Measurements from ENCODE around the gene ITGAE. TPM values are rescaled to one million over a fixed set of nuclear protein-coding genes. Genes with fewer than 3 reads are reported as not detected.

Gene ITGAE
- total and polyA plus RNA-seq, 2 experiments from 2014 or later: 11.7 to 44.9 TPM

DNA sequence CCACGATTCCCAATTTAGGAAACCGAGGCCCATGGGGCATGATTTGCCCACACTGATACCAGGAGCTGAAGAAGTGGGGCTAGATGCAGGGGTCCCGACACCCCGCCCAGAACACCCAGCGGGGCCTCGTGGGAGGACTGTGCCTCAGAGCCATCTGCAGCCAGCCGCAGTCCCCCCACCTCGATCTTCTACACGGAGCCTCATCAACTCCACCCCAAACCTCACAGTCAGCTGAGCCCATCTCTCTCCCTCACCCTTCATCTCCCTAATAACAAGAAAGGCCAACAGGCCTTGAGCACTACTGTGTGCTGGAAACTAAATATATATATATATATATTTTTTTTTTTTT, 4.2 kb downstream of the ITGAE start (continued):
- TF ChIP-seq, protein P1, sequence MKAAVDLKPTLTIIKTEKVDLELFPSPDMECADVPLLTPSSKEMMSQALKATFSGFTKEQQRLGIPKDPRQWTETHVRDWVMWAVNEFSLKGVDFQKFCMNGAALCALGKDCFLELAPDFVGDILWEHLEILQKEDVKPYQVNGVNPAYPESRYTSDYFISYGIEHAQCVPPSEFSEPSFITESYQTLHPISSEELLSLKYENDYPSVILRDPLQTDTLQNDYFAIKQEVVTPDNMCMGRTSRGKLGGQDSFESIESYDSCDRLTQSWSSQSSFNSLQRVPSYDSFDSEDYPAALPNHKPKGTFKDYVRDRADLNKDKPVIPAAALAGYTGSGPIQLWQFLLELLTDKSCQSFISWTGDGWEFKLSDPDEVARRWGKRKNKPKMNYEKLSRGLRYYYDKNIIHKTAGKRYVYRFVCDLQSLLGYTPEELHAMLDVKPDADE (IDR thresholded peaks at IDR 0.05): no peak
- TF ChIP-seq EZH2 (IDR thresholded peaks at IDR 0.05; ENCODE audit: low read depth, unreplicated experiment) (no peak), EZH2phosphoT487 (IDR thresholded peaks at IDR 0.05; ENCODE audit: unreplicated experiment) (no peak)
- TF ChIP-seq, protein P2, sequence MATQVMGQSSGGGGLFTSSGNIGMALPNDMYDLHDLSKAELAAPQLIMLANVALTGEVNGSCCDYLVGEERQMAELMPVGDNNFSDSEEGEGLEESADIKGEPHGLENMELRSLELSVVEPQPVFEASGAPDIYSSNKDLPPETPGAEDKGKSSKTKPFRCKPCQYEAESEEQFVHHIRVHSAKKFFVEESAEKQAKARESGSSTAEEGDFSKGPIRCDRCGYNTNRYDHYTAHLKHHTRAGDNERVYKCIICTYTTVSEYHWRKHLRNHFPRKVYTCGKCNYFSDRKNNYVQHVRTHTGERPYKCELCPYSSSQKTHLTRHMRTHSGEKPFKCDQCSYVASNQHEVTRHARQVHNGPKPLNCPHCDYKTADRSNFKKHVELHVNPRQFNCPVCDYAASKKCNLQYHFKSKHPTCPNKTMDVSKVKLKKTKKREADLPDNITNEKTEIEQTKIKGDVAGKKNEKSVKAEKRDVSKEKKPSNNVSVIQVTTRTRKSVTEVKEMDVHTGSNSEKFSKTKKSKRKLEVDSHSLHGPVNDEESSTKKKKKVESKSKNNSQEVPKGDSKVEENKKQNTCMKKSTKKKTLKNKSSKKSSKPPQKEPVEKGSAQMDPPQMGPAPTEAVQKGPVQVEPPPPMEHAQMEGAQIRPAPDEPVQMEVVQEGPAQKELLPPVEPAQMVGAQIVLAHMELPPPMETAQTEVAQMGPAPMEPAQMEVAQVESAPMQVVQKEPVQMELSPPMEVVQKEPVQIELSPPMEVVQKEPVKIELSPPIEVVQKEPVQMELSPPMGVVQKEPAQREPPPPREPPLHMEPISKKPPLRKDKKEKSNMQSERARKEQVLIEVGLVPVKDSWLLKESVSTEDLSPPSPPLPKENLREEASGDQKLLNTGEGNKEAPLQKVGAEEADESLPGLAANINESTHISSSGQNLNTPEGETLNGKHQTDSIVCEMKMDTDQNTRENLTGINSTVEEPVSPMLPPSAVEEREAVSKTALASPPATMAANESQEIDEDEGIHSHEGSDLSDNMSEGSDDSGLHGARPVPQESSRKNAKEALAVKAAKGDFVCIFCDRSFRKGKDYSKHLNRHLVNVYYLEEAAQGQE (IDR thresholded peaks at IDR 0.05; ENCODE audit: unreplicated experiment): no peak

DNA sequence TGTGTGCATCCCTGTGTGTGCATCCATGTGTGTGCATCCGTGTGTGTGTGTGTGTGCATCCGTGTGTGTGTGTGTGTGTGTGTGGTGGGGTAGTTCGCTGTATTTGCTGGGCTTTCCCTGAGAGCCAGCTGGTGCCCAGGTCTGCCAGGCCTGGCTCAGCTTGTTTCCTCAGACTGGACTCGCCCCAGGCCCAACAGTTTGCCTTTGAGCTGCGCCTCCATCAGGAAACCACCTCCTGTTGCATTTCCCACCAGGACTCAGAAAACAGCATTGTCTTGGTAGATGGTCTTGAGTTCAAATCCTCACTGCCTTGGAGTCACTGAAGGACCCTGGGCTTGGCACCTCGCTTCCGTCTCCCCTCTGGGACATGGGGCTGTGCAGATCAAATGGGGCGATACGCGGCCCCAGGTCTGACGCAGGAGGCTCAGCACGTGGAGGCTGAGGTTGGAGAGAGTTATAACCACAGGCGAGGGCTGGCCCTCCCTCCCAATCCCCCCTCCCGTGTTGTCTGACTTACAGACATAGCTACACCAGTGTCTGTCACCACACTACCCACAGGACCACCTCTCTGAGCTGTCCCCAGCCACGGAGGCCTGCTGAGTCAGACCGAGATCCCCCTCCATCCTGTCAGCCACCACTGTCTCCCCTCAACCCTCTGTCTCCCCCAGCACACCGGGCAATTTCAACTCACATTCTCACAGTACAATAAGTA, 4.7 kb downstream of the ITGAE start:
- ATAC-seq (no peak), DNase-seq (ENCODE audit: low spot score) (no peak)
- no peak overlapping the region for H3K4me2 ChIP-seq
- no peaks in the 10 kb centered on the region for H3K79me2 ChIP-seq (replicated peaks; ENCODE audit: insufficient read depth)
- no peaks in the 10 kb centered on the region for H3K9me3 Mint-ChIP-seq
- H2AFZ ChIP-seq: no peak overlapping the region
- H3F3A ChIP-seq (replicated peaks; ENCODE audit: low read depth): no peaks in the 10 kb centered on the region
- no peaks in the 10 kb centered on the region for H3K27me3 ChIP-seq (ENCODE audit: insufficient read depth)
- no peaks in the 10 kb centered on the region for H4K20me1 ChIP-seq (replicated peaks; ENCODE audit: insufficient read depth)
- no peak overlapping the region for H3K27ac ChIP-seq (ENCODE audit: low read depth)
- H3K36me3 ChIP-seq (ENCODE audit: insufficient read depth): no peaks in the 10 kb centered on the region
- no peaks in the 10 kb centered on the region for H3K9me2 ChIP-seq (ENCODE audit: insufficient read depth)
- no peaks in the 10 kb centered on the region; the same call in 2 of the 3 replicates for H3K36me3 Mint-ChIP-seq (ENCODE audit: low read depth)
- H3K4me1 Mint-ChIP-seq: peaks cover 7% of the 10 kb centered on the region; the same call in 2 of the 3 replicates
- peaks cover 8% of the 10 kb centered on the region for H3K27me3 Mint-ChIP-seq (ENCODE audit: insufficient read depth, low read depth, poor library complexity)
- H3K4me3 ChIP-seq: no peak overlapping the region
- TF ChIP-seq, protein P2 (IDR thresholded peaks at IDR 0.05; ENCODE audit: unreplicated experiment): no peak
- no peak for TF ChIP-seq JUNB (IDR thresholded peaks at IDR 0.05; ENCODE audit: unreplicated experiment)
- no peaks in the 10 kb centered on the region for H3K4me1 ChIP-seq (ENCODE audit: insufficient read depth)
- H3K27ac Mint-ChIP-seq: peak overlapping the region; percentile 28; the same call in 1 of the 2 replicates
- no peak overlapping the region for H3K4me3 Mint-ChIP-seq

All from GM23338 (cell line).